ENCODE results near the gene STOM. TPM values are rescaled to one million over a fixed set of nuclear protein-coding genes. Genes with fewer than 3 reads are reported as not detected.

Gene STOM
- total RNA-seq, 4 donors from 2014 or later: 293 to 539 (median 457) TPM

DNA sequence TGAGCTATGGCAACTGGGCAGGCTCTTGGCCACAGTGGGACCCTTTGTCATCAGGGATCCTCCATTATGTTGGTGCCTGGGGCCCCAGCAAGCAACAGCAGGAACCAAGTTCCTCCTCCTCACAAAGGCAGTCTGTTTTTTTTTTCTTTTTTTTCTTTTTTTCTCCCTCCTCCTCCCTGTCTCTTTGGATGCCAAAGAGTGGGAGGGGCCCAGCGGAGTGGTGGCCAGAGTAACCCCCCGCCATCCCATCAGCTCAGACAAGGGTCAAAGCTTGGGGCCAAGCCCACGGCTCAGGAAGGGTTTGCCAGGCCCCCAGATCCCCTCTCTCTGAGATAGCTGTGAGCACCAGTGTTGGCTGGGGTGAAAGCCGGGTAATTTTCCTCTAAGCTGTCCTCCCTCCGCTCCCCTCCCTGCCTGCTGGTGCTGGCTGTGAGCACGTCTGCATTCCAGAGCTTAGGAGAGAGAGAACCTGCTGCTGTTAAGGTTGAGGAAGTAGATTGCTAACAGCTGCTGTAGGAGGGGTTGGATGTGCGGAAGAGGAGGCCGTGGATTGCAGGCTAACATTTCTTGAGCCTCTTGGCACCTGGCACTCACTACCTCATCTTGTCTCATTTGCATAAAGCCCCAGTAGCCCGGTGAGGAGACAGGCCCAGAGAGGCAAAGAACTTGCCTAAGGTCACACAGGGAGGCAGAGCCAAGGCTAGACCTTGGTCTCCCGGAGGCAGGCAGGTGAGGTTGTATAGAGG, 80.9 kb downstream of the STOM start:
- H3K36me3 ChIP-seq: no peaks in the 10 kb centered on the region
- peak overlapping the region; percentile 94 to 98 (median 97) for H3K27ac ChIP-seq
- TF ChIP-seq EP300 (IDR thresholded peaks at IDR 0.05): no peak
- peak; percentile 79 for TF ChIP-seq POLR2AphosphoS5 (IDR thresholded peaks at IDR 0.05)
- peak; percentile 12 to 28 for TF ChIP-seq POLR2A (IDR thresholded peaks at IDR 0.05)
- H3K9me3 ChIP-seq: no peaks in the 10 kb centered on the region
- peak overlapping the region in 1 of 2 donors; percentile 33 for H3K4me3 ChIP-seq
- no peaks in the 10 kb centered on the region for H3K27me3 ChIP-seq
- peaks cover 56 to 100% (median 74%) of the 10 kb centered on the region in 3 donors for H3K4me1 ChIP-seq
- peak; percentile 63 for ATAC-seq
- WGBS, 2 donors (ENCODE audit: low coverage in 1 of 2): 4 to 9% methylated on average over 4 to 8 of the region's 10 CpGs

Other genes with a start within 250 kb of the STOM start
- 10 to 100 TPM; 29.7 to 40.2 (median 31.4) TPM for gene RAB14, start 168.4 kb downstream of the STOM start, total RNA-seq
- gene GSN, start 102.1 kb downstream of the STOM start, total RNA-seq: 1,000 to 10,000 TPM; 2,362 to 3,466 (median 3,146) TPM
- gene GGTA1, start 129.6 kb upstream of the STOM start, total RNA-seq: 10 to 100 TPM in 1 of 4 donors, 1 to 10 TPM in 3; 5.1 to 22.2 (median 7.2) TPM

Measured in gastroesophageal sphincter (tissue), 4 donors.